ENCODE measurements around the gene STK25.

STK25 gene

DNA sequence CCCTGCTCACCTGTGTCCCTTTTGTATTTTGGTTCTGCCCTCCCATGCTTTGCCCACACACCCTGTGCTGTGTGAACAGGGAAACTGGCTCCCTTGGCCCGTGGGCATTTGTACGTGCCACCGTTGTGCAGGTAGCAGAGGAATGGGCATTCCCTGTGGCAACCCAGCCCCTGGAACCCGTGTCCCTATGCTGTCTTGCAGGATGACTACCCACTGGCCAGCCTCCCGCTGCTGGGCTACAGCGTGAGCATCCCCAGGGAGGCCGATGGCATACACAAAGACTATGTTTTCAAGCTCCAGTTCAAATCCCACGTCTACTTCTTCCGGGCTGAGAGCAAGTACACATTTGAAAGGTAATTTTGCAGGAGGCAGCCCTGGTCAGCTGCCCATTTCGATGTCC, 15.3 kb downstream of the STK25 start:
- no peak for DNase-seq (ENCODE audit: low read depth)

DNA sequence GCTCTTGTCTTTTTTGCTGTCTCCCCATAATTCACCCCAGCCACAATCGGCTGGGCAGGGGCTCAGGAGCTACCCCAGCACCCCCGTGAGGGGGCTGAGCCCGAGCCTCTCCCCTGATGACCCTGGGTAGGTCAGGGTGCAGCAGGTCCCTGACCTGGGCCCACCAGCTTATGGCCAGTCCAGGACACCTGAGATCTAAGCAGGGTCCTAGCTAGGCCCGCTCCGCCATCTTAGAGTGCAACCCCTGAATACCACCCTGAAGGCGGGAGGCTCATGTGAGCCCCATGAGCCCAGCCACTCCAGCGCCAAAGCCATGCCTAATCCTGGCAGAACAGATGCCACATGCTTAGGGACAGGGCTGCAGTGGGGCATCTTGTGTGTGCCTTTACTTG, 16.2 kb downstream of the STK25 start:
- no peak for DNase-seq (ENCODE audit: low read depth)

DNA sequence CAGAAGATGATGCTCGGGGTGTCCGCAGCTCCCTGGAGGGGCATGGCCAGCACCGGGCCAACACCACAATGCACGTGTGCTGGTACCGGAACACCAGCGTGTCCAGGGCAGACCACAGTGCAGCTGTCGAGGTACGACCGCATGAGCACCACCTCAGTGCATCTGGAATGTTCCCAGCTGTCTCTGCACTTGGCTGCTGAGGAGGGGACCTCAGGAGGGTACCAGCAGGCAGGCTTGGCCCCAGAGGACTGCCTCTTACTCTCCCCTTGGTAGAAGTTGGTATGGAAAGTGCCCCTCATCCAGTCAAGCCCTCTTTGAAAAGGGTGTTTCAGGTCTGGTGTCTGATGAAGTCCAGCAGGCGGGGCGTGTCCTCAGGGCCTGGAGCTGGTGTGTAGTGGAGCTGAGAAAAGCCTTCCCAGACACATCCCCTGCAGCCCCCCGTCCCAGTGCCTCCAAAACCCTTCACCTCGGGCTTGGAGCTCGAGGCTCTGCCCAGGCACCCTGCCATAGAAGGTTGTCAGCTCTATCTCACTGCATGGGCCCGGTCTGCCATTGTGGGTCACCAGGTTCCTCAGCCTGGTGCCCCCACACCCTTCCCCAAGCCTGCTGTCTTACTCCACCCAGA, 16.7 kb downstream of the STK25 start:
- DNase-seq (ENCODE audit: low read depth) = no peak

DNA sequence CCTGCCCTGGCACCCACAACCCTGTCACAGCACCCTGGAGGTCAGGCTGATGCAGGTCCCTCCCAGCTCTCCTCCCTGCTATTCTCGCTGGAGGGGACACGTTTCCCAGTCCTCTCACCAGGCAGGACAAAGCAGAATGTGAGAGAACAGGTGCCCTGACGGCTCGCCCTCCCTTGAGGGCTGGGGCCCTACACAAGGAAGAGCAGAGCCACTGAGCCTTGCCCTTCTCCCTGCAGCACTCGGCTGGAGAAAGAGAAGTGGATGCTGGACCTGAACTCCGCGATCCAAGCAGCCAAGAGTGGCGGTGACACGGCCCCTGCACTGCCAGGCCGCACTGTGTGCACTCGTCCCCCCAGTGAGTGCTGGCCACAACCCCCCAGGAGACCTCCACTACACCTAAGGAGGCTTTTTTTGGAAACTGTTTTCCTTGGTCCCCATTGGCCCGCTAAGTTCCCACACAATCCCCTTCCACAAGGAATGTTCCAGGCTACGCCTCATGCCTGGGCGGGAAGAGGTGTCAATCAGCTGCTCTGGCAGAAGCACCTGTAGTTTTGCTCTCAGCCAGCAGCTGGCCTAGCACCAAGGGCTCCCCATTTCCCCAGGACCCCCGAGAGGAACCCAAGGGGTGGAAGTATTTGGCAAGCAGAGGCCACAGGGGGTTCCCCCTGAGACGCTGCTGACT, 17.4 kb downstream of the STK25 start:
- DNase-seq (ENCODE audit: low read depth) = no peak

DNA sequence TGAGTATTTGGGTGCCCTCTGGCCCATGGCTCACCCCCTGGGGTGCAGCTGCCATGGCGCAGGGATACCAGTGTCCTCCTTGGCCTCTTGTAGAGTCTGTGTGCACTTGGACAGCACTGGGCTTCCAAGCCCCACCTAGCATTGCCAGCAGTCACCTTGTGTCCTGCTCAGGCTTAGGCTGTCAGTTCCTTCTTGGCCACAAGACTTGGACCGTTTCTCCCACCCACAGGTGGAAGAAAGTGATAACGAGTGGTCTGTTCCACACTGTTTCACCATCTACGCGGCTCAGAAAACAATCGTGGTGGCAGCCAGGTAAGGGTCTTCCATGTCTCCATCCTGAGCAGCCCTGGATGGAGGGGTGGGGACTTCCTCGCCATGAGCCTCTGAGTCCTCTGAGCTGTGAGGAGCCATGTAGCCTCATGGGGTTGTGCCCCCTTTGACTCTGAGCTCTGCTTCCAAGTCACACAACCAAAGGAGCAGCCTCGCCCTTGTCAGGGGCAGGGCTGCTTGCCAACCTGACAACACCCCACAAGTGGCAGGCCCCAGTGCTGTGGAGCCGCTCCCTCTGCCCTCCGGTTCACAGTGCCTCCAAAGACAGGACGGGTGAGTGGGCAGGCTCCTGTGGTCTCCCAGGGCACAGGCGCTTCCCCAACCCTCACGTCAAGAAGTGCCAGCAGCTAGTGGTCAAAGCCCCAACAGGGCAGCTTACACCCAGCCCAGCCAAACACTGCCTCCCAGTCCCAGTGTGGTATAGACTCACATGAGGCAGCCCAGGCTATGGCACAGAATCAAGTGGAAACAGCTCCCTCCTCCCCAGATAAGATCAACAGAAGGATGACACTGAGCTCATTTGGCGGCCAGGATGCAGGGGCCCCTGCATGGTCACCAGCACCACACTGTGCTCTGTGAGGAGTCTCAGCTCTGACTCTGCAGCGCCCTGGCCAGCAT, 18.4 kb downstream of the STK25 start:
- DNase-seq (ENCODE audit: low read depth) = no peak

DNA sequence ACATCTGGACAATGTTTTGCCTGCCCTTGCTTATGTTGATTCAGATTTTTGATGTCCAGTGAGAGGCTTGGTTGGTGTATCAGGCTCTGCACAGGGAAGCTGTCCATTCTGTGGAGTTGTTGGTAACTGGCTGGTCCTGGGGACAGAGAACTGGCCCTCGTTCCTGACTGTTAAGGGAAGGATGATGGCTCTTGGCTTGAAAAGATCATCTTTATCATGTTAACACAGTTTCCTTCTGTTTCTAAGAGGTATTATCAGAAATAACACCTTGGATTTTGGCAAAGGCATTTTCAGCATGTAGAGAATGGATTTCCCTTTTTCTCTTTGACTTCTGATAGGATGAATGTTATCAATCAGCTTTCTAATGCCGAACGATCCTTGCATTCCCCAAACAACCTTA, 19.3 kb downstream of the STK25 start:
- no peak for DNase-seq (ENCODE audit: low read depth)

DNA sequence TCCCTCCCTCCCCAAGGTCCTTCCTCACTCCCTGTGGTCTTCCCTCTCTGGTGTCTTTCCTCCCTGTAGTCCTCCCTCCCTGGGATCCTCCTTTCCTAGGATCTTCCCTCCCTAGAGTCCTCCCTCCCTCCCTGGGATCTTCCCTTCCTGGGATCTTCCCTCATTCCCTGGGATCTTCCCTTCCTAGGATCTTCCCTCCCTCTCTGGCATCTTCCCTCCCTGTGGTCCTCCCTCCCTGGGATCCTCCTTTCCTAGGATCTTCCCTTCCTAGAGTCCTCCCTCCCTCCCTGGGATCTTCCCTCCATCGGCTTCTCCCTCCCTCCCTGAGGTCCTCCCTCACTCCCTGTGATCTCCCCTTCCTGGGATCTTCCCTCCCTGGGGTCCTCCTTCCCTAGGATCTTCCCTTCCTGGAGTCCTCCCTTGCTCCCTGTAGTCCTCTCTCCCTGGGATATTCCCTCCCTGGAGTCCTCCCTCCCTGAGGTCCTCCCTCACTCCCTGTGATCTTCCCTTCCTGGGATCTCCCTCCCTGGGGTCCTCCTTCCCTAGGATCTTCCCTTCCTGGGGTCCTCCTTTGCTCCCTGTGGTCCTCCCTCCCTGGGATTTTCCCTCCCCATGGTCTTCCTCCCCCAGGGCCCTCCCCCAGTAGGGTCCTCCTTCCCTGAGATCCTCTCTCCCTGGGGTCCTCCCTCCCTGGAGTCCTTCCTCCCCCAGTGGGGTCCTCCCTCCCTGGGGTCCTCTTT, 23.0 kb downstream of the STK25 start:
- no peak for DNase-seq (ENCODE audit: low read depth)

DNA sequence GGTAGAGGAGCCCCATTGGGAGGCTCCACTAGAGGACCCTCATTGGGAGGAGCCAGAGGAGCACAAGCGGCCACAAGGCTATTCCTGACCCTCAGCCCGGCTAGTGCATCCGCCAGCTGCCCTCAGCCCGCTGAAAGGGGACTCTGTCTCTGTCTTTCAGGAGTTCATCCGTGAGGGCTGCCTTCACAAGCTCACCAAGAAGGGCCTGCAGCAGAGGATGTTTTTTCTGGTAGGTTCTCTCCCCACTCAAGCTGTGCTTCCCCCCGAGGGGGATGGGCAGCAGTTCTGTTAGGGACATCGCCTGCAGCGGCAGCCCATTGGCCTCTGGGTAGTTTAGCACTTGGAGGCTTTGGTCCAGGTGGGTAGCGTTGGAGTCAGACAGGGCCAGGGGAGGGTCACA, 25.1 kb downstream of the STK25 start:
- no peak for DNase-seq (ENCODE audit: low read depth)

DNA sequence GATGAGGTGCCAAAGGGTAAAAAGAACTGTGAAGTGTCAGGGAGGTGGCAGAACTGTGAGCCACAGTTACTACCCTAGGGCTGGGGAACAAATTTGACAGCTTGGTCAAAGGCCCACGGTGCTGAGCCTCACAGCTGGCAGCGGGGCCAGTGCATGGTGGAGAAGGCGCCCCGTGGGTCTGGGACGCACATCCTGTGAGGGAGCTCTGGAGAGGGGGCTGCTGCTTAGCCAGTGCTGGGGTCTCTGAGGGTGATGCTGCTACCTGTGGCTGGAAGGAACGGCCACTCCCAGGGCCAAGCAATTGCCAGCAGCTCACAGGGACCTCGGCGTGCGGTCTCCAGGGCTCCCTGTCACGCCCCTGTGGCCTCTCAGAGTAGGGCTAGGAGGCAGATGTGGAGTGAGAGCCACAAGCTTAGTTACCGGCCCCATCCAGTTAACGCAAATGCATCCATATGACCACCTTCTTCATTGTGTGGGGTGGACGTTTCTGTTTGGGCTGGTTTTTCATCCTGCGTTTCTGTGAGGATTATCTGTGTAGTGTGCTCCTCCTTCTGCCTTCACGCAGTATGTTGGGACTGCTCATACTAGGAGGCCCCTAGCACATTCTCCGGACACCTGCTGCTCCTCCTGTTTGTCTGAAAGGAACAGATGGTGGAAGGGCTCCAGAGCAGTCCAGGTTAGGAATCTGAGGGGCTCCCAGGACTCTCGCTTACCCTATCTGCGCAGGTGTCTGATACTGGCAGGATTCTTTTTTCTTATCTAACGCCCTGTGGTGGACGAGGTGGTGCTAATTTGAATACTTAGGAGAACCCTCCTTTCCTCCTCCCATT, 26.0 kb downstream of the STK25 start:
- DNase-seq (ENCODE audit: low read depth) = no peak

DNA sequence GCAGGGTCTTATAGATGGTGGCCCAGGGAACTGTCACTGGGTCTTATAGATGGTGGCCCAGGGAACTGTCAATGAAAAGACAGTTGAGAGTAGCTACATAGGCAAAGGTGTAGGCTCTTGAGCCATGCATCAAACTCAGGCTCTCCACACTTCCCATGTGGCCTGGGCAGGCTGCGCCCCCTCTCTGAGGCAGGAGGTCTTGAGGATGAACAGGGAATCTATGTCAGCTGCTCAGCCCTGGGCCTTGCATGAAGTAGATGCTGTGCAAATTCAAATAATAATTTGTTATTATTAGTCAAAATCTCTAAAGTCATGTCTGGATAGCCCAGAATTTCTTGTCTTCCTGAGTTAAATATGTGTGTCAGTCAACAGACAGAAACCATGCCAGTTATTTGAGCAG, 26.7 kb downstream of the STK25 start:
- no peak for DNase-seq (ENCODE audit: low read depth)

DNA sequence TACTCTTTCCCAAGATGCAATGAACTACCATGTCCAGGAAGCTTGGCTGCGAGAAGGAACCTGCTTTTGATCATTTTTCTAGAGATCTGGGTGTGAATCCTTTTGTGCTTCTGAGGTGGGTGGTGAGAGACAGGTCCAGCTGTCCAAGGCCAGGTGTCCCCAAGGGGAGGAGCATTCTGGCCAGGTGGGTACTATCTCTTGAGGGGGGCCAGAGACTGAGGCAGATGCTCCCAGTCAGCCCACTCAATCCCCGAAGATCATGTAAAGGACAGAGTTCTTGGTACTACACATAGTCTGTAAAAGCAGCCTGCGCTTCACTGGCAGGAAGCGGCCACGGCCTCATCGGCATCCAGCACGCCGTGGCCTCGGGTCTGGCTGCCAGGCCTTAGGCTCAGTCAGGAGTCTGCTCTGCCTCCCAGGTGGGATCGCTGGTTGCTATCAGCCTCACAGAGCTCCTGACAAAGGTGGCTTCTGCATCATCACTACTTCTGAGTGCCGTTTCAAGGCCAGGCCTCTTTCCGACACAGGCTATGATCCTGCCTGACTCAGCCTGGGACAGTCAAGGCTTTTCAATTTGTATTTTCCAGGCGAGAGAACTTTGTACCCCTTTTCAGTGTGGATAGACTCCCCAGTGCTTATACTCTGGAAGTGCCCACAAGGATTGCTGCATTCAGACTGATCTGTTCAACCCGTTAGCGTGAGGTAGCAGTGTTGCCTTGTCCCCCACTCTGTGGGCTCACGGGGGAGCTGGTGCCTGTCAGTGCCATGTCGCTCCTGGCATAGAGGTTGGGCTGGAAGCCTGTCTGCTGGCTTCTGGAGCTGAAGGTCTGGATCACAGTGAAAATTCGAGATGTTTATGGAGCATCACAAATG, 29.1 kb downstream of the STK25 start:
- no peak for DNase-seq (ENCODE audit: low read depth)

DNA sequence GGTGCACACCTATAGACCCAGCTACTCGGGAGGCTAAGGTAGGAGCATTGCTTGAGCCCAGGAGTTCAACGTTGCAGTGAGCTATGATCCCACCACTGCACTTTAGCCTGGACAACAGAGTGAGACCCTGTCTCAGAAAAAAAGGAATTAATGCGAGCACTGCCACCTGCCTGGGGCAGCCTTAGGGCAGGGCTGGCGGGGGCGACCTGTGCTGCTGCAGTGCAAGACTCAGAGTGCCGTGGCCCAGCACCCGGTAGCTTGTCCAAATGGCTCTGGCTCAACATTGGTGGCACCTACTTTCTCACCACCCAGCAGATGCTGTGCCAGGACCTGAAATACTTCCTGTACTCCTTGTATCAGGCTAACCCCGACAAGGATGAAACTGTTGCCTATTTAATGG, 30.2 kb downstream of the STK25 start:
- DNase-seq (ENCODE audit: low read depth) = no peak

DNA sequence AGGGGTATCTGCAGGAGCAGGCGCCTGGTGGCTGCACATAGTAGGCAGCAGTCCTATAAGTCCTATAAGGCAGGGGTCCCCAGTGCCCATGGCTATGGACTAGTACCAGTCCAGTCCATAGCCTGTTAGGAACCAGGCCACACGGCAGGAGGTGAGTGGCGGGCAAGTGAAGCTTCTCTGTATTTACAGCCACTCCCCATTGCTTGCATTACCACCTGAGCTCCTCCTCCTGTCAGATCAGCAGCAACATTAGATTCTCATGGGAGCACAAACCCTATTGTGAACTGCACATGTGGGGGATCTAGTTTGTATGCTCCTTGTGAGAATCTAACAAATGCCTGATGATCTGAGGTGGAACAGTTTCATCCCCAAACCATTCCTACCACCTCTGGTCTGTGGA, 33.1 kb downstream of the STK25 start:
- DNase-seq (ENCODE audit: low read depth) = no peak

DNA sequence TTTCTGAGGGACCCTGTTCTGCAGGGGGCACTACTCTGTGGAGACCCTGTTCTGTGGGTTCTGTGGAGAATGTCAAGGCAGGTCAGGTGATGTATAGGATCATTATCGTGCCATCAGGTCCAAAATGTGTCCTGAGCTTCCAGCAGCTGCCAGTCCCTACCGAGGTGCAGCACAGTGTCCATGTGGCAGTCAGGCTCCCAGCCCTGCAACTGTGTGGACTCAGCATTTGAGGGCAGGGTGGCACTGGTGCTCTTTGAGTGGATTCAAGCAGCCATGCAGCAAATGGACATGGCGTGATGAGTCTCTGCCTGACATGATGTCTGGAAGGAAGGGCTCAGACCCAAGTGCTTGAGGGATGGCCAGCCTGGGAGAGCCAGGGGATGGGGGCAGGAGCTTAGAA, 35.0 kb downstream of the STK25 start:
- no peak for DNase-seq (ENCODE audit: low read depth)

DNA sequence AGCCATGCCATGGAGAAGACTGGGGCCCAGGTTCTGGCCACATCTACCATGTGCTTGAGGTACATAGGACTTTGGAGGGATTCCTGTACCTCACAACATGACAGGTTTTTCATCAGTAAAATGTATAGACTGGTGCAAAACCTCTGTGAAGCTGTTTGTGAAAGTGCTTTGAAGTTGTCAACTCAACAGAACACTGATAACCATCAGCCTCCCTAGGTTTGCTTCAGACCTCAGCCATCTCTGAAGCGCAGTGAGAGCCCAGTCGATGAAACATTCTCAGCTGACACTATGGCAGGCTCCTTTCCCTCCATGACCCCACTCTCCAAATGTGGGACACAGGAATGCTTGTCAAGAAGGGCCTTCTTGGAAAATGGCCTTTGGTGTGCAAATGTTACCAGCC, 38.6 kb downstream of the STK25 start:
- DNase-seq (ENCODE audit: low read depth) = no peak

DNA sequence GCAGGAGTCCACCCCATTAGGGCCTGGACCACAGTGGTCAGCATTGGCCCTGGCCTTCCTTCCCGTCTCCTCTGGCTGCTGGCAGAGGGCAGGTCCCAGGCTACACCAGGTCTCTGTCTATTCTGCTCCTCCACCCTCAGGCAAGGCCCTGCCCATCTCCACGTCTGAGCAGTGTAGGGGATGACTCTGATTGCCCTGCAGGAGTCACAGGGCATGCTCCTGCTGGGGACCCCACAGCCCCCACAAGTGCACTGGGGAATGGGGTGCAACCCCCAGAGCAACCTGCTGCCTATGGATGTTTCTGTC, 40.0 kb downstream of the STK25 start:
- no peak for DNase-seq (ENCODE audit: low read depth)

DNA sequence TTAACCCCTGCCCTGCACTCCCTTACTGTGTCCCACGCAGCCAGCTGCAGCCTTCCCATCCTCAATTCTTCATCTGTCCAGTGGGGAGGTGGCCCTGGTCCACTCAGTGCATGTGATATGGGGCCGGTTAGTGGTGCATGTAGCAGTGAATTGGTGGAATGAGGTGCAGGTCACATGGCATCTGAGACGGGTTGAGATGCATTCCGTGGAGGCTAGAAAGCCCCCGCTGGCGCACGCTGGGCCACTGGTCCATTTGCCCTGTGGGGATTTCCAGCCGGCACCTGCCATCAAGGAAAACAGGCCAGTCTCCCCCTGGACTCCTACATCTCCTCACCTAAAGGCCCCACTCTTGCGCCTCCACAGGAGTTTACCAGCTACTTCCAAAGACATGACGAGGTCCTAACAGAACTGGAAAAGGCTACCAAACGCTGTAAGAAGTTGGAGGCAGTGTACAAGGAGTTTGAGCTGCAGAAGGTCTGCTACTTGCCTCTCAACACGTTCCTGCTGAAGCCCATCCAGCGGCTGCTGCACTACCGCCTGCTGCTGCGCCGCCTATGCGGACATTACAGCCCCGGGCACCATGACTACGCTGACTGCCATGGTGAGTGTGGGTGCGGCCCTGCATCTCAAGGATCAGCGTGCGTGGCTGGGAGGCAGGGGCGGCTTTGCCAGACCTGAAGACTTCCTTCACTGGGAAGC, 40.5 kb downstream of the STK25 start:
- no peak for DNase-seq (ENCODE audit: low read depth)

DNA sequence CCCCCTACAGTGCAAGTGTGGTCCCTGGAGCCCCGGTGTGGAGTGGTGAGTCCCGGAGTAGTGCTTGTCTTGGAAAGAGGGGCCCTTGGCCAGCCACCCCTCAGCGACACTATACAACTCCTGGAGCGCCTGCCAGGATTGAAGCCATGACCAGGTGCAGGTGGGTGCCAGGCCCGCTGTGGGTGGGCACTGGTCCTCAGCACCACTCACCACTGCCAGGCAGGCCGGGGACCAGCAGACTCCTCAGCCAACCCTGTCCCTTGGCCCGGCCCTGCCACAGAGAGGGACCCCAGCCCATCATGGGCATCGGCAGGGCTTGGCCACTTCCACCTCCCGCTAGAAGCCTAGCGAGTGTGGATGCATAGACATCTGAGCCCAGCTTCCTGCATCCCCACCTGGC, 42.2 kb downstream of the STK25 start:
- DNase-seq (ENCODE audit: low read depth) = no peak

DNA sequence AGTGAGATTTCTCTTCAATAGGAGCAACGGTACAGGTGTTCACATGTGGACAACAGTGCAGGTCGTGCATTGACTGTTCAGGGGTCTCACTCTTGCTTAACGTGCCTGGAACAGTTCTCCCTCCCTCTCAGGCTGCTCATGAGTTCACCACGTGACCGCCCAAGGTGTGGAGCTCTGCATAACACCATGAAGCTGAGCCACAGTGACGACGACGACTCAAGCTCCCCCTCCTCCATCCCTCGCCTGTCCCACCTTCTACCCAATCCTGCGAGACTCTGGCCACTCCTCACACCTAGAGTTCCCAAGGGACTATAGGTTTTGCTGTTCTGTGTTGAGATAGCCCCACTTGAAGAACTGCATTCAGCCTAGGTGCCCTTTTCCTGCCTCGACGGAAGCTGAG, 42.8 kb downstream of the STK25 start:
- no peak for DNase-seq (ENCODE audit: low read depth)

Measured in activated T-cell treated with anti-CD3 and anti-CD28 coated beads for 48 hours (primary cell).